Measurements from ENCODE around the gene SUN5.

SUN5 gene

DNA sequence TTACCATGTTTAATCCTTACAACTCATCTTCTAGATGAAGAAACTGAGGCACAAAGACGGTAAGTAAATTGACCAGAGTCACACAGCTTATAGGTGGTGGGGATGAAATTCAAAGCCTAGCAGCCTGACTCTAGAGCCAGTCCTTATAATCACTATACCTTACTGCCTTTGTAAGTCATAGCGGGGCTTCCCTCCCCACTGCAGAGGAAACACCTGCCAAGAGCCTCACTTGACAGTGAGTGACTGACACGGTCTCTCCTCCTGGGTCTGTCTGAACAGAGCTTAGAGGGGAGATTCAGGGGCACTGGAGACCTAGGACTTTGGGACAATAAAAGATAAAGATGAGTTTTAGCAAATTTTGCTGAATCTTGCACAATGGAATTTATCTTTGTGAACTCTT lies 12.8 kb downstream of the SUN5 start:
- DNase-seq, result no peak

DNA sequence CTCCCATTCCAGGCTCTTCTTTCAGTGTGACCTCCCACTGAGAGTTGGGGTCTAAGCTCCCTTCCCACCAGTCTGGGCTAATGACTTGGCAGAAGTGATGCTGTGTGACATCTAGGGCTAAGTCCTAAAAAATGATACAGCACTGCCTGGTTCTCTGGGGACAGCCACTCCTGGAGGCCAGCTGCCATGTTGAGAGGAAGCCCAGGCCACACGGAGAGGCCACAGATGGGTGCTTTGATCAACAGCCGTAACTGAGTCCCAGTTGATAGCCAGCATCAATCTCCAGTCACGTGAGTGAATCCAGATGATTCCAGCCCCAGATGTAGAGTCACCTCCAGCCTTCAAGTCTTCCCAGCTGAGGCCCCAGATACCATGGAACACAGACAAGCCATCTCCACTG lies 13.8 kb downstream of the SUN5 start:
- no peak for DNase-seq

DNA sequence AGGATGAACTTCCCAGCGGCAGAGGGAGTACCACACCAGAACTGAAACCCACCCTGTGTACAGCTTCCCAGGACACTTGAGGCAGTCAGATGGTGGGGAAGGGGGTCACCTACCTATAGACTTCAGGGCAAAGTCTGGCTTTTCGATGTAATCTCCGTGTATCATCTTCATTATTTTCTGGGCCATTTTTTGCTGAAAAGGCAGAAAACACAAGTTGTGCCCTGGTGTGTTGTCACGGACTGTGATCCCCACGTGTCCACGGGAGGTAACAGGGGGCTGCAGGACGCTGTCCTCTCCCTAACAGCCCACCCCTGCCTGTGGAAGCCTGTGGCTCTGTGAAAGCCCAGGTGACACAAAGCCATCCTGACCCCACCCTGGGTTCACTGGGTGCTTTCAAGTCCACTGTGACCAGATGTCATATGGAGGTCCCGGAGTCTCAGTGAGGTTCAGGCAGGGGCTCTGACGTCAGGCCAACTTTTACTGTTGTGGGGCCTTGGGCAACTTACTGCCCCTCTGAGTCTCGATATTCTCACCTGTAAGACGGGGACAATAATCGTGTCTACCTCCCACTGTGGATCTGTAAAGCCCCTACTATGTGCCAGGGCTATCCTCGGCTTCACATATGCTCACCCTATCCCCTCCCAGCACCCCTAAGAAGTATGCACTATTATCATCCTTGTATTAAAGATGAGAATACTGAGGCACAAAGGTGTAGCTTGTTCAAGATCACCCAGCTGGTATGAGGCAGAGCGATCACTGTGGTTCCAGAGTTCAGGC lies 14.5 kb downstream of the SUN5 start:
- no peak for DNase-seq

DNA sequence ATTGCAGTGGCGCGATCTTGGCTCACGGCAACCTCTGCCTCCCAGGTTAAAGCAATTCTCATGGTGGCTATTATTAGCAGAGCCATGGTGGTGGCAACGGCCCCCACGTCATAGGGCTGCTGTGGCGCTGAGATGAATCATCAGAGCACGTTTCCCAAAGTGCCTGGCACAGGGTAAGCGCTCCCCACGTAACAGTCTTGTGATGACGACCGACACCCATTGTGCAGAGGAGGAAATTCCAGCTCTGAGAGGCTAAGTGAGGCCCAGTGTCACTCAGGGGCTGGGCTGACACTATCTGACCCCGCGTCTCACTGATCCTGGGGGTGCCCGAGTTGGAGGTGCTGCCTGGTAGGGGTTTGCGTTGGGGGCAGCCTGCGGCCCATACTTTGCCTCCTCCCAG lies 16.2 kb downstream of the SUN5 start:
- no peak for DNase-seq

DNA sequence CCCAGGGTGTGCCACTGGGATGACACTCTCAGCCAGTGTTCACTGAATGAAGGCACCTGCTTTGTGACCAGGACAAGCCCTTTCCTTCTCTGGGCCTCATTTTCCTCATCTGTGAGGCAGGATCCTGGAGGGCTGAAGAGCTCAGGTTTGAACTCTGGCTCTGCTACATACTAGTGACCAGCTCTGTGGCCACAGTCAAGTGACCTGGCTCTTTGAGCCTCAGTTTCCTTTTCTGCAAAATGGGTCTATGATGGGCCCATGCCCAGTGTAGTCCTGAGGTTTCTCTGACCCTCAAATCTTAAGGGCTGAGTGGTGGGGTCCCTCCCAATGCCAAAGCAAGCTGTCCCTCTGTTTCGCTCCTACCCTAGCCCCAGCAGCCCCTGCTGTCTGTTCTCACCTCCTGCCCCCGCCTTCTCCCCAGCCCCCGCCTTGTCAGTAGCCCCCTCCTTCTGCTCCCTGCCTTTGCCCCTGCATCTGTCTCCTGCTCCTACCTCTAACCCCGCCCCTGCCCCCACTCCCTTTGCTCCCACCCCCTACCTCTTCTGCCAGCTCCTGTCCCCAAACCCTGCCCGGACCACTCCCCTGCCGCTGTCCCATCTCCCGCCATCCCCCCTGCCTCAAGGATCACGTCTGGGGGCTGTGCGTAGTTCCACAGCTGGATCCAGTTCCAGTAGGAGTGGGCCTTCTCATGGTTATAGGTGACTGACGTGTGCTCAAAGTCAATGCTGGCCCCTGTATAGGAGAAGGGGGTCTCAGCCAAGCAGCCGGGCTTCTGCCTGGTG lies 17.0 kb downstream of the SUN5 start:
- DNase-seq, result no peak

DNA sequence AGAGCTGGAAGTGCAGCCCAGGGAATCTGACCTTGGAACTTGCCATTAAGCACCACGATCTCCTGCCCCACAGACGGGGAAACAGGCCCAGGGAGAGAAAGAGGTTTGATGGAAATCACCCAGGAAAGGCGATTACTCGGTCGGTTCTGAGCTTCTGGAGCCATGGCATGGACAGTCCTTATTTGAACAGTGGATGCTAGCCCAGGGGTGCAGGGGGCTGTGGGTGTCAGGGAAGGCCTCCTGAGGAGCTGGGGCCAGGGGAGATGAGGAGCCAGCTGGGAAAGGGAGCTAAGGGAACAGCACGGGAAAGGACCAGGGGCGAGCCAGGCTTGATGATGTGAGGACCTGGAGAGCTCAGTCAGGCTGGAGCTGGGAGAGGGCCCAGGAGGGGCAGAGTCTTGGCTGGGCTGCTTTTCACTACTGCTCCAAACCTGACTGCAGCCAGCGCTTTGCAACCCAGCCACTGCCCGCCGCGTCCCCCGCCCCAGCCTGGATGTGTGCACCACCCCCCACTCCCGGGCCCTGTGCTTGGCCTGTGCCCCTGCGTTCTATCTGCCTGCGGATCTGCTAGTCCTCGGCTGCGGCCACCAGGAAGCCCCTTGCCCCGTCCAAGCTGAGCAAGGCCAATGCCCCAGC lies 17.8 kb downstream of the SUN5 start:
- no peak for DNase-seq

DNA sequence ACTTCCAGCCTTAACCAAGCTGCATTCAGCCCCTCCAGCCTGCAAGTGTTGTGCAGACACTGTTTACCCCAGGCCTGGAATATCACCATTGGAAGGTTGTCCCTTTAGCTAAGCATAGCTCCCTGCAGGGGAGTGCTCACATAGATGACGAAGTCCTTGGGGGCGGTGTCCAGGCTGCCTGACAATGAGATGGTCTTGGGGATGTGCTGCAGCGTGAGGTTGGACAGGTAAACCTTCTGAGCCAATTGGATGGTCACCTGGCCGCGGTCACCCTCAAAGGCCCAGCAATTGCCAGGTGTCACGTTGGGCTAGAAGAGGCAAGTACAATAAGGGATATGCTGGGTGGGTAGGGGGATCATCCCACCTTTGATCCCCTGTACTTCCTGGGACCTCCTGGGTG lies 18.6 kb downstream of the SUN5 start:
- no peak for DNase-seq

DNA sequence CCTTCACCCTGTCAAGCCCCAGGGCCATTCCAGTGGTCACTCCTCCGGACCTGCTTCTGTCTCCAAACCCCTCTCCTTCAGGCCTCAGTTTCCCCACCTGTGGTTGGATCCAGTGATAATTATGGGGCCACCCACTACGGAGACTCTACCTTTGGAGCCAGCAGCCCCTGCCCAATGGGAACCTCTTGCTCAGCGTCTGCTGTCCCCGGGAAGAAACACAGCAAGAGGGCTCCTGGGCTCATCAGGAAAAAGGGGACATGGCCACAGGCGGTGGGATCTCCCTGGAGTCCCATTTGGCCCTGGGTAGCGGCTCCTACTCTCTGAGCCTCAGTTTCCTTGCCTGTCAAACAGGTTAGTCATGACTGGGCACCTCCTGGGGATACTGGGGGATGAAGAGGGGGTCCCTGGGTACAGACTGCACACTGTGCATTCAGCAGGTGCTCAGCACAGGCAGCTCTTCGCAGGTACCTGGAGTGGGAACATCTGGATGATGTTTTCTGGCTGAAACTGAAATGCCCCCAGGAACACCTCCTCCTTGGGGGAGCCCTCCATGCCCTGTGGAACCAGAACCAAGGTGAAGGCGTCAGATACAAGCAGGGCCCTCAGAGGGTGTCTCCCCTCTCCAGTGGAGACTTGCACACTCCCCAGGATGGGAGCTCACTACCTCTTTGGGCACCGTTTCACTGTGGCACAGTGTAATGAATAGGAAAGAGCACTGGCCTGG lies 19.4 kb downstream of the SUN5 start:
- no peak for DNase-seq

DNA sequence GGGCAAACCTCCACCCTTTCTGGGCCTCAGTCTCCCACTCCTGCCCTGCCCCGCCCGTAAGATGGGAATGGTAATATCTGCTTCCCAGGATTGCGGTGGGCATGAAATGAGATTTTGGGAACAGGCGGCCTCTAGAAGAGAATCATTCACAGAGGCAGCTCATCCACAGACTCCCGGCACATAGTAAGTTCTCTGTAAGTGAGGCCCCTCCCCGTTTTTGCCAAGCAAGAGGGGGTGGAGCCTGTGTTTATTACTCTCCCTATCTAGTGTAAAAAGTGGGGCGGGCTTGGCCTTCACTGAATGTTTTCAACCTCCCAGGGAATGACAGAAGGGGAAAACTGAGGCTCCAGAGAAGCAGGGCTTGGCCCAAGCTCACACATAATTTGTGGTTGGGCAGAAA lies 20.0 kb downstream of the SUN5 start:
- DNase-seq, result no peak

DNA sequence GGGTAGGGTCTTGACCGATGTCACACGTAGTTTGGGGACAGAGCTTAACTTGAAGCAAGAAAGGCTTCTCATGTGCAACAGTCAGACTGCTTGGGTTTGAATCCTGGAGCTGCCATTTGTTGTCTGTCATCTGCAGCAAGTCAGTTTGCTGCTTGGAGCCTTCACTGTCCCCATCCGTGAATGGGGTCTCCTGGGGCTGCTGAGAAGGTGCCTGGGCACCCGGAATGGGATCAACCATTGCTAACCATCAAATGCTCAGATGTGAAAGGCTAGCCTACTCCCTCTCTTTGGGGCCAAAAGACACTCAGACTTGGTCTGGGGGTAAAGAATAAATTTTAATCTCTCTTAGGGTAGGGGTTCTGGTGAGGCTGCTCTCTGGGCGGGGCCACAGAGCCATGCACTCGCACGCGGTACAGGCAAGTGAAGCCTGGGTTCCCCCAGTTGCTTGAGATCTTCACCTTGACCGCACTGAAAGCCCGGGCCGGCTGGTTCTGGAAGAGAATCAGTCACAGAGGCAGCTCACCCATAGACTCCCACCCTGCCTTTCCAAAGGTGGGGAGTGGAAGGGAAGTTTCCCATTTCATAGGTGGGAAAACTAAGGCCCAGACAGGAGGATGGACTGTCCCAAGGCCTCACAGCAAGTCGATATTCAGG lies 20.6 kb downstream of the SUN5 start:
- no peak for DNase-seq

DNA sequence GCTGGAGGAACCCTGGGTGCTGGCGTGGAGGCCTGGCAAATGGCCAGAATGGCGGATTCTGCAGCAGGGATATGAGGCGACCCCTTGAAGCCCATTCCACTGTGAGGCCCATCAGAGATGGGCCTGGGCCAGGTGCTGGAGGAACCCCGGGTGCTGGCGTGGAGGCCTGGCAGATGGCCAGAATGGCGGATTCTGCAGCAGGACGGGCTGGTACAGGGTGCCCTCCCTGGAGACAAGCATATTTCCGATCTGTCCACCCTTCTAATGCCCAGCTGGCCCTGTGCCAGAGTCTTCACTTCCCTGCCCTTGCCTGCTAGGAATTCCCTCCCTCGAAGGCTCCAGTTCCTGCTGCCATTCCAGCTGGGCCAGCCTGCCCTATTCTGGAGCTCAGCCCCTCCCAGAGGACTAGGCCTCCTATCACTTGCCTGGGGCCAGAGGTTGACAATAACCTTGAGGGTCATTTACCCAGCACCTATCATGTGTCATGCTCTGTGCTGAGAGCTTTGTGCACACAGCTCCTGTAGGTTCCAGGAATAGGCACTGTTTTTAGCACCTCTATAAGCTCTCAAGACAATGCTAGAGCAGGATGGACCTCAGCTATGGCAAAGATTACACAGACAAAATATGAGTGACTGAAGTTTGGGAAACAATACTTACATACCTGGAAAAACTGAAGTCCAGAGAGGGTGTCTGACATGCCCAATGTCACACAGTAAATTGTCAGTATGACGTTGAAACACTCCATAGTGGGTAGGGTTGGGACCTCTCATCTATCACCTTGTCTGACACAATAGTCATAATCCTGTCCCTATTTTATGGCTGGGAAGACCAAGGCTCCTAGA lies 21.4 kb downstream of the SUN5 start:
- DNase-seq, result no peak

DNA sequence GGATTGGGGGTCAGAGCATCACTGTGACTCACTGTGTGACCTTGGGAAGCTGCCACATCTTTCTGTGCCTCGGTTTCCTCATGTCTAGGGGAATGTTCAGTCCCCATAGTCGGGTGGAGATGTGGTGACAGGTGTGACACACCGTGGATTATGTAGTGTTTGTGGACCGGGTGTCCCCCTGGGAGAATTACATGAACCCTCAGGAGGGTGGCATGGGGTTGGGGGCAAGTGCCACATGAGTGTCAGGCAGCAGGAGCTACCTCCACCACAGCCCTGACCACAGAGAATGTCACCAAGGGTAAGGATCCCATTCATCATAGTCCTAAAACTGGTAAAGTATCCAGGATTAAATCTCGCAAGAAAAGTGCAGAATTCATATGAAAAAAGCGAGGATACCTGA lies 23.2 kb downstream of the SUN5 start:
- DNase-seq, result no peak

DNA sequence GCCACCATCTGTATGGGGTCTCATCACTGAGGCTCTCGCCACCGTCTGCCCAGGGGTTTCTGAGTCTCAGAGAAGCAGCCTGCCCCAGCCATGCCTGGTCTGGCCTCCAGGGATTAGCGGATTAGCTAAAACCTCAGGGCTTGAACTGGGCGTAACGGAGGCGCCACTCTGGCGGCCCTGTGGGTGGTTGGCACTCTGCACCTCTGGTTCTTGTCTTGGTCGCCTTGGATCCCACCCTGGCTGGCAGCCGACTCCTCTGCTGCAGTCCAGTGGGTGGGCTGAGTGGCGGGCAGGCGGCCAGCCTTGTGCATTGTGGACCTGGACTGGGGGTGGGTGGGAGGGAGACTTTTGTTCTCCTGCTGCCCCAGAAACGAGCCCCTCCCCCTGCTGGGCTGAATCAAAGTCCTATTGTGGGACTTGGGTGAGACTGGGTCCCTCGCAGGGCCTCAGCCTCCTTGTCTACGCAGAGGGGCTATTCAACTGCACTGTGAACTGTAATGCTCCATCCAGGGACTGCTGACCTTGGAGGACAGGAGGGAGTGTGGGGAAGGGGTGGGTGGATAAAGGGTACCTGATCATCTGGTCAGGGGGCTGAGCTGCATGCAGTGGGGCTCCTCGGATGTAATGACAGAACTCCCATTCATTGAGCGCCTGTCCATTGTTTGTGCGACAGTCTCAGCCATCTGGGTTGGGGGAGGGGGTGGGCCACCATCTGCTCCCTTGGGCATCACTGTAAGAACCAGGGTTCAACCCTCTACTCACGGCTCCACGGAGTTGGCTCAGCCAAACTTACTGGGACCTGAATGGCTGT lies 23.9 kb downstream of the SUN5 start:
- no peak for DNase-seq

DNA sequence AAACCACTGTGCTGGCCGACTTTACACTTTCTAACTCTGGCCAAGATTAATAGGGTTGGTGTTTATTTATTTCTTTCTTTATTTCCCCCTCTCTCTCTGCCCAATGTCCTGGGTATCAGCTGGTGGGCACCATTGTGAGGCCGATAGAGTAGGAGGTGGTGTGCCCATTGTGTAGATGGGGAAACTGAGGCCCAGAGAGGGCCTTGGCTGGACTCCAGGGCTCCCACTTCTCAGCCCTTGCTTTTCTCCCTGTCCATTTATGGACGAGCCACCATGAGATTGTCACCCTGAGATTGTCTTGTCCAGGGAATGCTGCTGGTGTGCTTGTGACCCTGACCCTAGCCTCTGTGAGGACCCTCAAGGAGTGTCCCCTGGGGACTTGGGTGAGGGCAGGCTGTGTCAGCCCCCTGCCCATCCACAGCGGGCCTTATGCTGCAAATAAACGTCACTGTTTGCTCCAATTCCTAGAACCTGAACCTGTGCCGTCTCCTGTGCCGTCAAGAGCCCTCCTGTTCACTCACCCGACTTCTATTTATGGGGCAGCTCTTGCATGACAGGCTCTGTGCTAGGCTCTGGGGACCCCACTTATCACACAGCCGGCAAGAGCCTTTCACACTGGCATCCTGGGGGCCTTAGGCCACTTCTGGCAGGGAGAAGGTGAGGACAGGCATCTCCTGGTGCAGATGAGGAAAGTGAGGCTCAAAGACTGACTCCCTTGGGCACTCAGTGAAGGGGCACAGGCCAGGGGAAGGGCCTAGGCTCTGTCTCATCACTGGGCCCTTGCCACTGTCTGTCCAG lies 24.8 kb downstream of the SUN5 start:
- no peak for DNase-seq

DNA sequence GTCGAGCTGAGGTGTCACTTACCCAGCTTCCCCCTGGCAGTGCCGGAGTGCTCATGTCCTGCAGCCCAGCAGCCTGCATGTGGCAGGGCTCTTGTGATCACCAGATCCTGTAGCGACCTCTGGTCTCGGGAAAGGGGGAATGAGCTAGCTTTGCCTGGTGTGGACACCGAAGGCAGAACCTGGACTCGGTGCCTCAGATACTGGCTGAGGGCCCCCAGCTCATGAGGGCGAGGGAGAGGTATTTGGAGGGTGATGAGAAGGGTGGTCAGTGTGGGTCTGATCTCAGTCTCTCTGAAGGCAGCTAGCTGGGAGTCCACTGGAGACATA lies 26.3 kb downstream of the SUN5 start:
- DNase-seq, result no peak

DNA sequence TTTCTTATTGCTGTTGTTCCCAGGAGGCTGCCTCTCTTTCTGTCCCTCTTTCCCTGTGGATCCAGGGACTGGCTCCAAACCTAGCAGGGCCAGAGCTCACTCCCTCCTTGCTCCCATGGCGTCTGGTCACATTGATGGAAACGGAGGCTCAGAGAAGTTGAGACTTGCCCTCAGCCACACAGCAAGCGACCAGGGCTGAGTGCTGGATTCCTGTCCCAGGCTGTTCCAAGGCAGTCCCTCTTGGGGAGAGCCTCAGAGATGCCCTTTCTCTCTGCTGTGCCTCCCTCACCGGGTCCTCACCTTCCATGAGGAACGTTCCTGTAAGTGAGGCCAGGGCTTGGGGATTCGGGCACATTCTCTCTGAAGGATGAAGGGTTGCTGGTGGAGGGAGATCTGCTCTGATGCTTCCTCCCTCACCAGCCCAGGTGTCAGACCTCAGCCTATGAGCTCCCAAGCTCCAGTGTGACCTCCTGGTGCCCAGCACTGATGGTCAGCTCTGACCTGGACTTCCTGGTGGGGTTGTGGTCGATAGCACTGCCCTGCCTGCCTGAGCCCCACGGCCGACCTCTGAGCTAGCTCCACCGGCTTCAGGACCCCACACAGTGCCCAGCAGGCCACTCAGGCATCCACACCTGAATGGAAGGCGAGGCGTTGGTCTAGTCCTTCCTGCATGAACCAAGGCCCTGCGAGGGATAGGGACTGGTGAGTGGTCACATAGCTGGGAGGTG lies 26.8 kb downstream of the SUN5 start:
- DNase-seq, result no peak

DNA sequence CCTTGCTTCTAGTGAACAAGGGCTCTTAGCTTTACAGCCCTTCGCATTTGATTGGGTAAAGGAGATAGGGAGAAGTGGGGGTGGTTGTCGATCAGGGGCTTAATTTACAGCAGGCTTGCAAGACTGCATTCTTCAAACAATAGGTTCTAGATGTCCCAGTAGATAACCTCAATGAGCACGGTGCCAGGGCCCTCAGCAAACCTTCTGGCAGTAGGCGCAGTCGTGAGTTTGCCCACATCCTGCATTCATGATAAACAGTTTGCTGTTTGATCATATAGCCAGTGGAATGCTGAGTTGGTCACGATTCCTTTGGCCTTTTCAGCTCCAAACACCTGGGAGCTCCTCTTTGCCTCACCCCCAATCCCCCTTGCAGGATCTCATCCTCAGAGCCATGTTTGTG lies 27.5 kb downstream of the SUN5 start:
- DNase-seq, result no peak

DNA sequence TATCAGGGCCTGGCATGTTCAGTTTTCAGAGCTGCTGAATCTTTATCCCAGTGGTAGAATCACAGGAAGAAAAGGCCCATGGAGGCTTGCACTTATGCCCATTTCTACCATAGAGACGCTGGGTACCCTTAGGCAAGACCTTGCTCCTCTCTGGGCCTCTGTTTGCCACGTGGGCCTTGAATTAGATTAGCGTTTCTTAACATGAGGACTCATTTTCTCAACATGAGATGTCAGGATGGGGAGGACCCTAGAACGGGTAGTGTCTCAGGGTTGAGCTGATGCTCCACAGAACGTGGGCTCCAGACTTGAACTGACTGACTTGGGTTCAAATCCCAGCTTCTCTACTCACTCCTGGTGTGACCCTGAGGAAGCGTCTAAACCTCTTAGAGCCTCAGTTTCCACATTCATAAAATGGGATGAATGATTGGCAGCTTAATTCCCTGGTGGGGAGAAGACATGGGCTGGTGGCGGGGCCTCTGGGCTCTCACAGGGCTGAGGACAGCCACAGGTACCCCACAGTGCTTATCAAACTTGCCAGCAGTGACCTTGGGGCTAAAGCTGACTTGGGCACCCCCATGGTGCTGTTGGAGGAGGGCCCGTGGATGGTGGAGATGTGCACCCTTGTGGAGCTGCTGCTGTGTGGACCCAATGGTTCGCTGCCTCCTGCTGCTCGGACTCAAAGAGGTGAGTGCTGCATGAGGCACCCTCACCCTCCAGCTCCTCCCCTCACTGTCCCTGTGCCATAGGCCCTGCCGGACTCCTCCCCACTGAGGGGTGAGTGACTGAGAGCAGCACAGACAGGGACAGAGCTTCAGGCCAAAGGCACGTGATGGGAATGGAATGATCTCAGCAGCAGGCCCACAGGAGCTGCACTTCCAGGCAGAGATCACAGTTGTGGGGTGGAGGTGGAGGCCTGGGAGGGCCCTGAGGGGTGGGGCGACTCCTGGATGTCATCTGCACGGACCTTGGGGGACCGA lies 28.2 kb downstream of the SUN5 start:
- no peak for DNase-seq

All from CD4-positive, alpha-beta T cell treated with Interleukin-17A for 1 hour (primary cell).